AG09309 (cell line): ENCODE results near the gene PPP4C.

ENCODE experiments used
- DNase-seq: peaks from one replicate; pipeline ENCODE4 v3.0.0-alpha.2; 2010; ENCODE audit warnings: low read depth
- H3K4me3 ChIP-seq: 2 replicates; pipeline ENCODE4 v1.5.1; 2011; ENCODE audit warnings: mild to moderate bottlenecking, low read depth, low read length, moderate library complexity; ENCODE audit not compliant: control insufficient read depth
- CTCF ChIP-seq: IDR thresholded peaks from 2 replicates; pipeline ENCODE4 v1.5.1; 2011; ENCODE audit warnings: mild to moderate bottlenecking, low read depth, low read length, inconsistent platforms; ENCODE audit not compliant: insufficient read depth, control insufficient read depth; ENCODE audit errors: missing control alignments

The PPP4C gene

GRCh38 chr16:30116291-30117207 lies 40.8 kb downstream of the PPP4C start:
- no peak for DNase-seq
- H3K4me3 ChIP-seq = no peak overlapping the region
- no peak for TF ChIP-seq CTCF

- DNase-seq = no peak
- H3K4me3 ChIP-seq = no peak overlapping the region
- no peak for TF ChIP-seq CTCF
Measured at GRCh38 chr16:30117768-30118167, 42.0 kb downstream of the PPP4C start.

- TF ChIP-seq CTCF = no peak
- no peak for DNase-seq
- H3K4me3 ChIP-seq = no peak overlapping the region
Measured at GRCh38 chr16:30119428-30119827, 43.6 kb downstream of the PPP4C start.

GRCh38 chr16:30120340-30121105 lies 44.7 kb downstream of the PPP4C start:
- TF ChIP-seq CTCF = no peak
- no peak overlapping the region for H3K4me3 ChIP-seq
- no peak for DNase-seq

GRCh38 chr16:30121741-30122571 lies 46.2 kb downstream of the PPP4C start:
- no peak for DNase-seq
- peak overlapping the region; percentile 62 for H3K4me3 ChIP-seq
- no peak for TF ChIP-seq CTCF

- H3K4me3 ChIP-seq = peak overlapping the region; percentile 62
- DNase-seq = no peak
- TF ChIP-seq CTCF = no peak
Measured at GRCh38 chr16:30122604-30123160, 46.9 kb downstream of the PPP4C start.
